Measurements from ENCODE around the gene ITGB5.

GRCh38 chr3:124821356-124821755 is 65.8 kb downstream of the ITGB5 start:
- TF ChIP-seq CTCF (conservative IDR thresholded peaks at IDR 0.05; ENCODE audit: low read depth, low read length) (no peak), EZH2phosphoT487 (IDR thresholded peaks at IDR 0.05; ENCODE audit: borderline replicate concordance, low read length) (no peak), EZH2 (IDR thresholded peaks at IDR 0.05; ENCODE audit: low read length, unreplicated experiment) (no peak)
